Activated CD4-positive, CD25-positive, alpha-beta regulatory T cell treated with anti-CD3 and anti-CD28 coated beads, Interleukin-2, amount 50 U/mL, for 24 hours (primary cell): Measurements from ENCODE around the gene ZNF607.
"Not testable (repeated sequence)": the region's sequence is repeated elsewhere in the genome, so short reads cannot be mapped to it uniquely, and the experiment has no call there.

Experiments
- ATAC-seq, 2 donors: fragments of 150-1000 bp; cut with Tn5 transposase; one replicate each; pipeline ENCODE4 v1.10.0; 2021; ENCODE audit warnings: mild to moderate bottlenecking in 1 of 2, moderate library complexity in 1 of 2

Gene ZNF607

DNA sequence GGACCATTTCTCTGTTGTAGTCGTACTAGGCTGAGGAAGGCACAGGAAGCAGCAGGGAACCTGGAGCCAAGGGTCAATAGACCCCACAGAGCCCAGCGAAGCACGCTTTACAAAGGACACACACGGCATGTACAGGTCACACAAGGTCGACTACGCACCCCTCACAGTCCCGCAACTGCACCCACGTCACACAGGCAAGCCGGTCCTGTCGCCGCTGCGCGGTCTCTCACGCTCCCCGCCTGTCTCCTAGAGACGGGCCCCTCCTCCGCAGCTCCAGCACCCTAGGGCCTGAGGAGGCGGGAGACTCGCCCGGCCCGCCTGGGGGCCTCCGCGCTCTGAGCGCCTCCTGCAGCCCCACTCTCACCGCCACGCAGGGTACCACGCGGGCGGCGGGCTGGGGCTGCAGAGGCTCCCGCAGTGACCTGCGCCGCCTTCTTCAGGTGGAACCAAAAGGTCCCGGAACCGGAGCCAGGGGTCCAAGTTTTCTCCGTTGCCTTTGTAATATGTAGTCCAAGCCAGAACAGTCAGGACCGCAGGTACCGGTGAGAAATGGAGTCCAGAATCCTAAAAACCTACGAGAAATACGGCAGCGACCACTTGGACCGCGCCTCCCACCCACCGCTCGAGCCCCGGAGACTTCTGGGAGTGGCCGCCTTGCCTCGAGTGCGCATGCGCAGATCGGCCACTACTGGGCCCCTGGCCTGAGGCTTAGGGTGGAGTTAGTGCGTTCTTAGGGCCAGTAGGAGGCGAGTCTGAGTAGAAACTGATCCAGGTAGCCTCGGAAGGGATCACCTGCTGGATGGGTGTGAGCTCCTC, at the start of gene ZNF607:
TSS of gene ZNF607 (minus strand) at position 651 of the 816 bp plus-strand sequence. CDS start 8,143 bp downstream, outside the sequence.
- ATAC-seq, result peak; percentile 90 to 93

GRCh38 chr19:37763488-37763887, 43.9 kb upstream of the ZNF607 start:
- peak; percentile 63 to 64 for ATAC-seq

DNA sequence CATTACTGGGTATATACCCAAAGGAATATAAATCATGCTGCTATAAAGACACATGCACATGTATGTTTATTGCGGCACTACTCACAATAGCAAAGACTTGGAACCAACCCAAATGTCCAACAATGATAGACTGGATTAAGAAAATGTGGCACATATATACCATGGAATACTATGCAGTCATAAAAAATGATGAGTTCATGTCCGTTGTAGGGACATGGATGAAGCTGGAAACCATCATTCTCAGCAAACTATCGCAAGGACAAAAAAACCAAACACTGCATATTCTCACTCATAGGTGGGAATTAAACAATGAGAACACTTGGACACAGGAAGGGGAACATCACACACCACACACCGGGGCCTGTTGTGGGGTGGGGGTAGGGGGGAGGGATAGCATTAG, 38.1 kb upstream of the ZNF607 start:
- ATAC-seq, result not testable (repeated sequence)

- ATAC-seq, result no peak
These were observed 18.8 kb upstream of the ZNF607 start for GRCh38 chr19:37738371-37738770.

- ATAC-seq, result no peak
These were observed 5.6 kb upstream of the ZNF607 start for GRCh38 chr19:37725181-37725580.

GRCh38 chr19:37719927-37720265, 335 bp upstream of the ZNF607 start:
- ATAC-seq, result no peak

DNA sequence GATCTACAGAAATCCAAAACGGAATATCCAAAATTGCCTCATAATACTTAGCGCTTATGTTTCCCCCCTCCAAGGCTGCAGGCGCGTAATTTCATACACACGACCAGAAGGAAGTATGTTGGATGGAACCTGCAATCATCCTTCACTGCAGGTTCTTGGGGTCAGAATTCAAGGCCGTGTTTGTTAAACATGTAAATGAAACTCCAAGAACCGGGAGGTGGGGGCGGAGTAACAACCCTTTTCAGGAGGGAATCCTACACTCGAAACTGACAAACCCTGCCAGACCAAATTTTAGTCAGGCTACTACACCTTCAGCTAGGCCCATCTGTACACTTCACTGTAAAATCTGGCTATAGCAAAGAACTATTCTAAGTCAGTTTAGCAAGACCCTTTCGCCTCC, 1.3 kb downstream of the ZNF607 start:
- no peak for ATAC-seq

GRCh38 chr19:37716140-37716539, 3.4 kb downstream of the ZNF607 start:
- ATAC-seq, result no peak

DNA sequence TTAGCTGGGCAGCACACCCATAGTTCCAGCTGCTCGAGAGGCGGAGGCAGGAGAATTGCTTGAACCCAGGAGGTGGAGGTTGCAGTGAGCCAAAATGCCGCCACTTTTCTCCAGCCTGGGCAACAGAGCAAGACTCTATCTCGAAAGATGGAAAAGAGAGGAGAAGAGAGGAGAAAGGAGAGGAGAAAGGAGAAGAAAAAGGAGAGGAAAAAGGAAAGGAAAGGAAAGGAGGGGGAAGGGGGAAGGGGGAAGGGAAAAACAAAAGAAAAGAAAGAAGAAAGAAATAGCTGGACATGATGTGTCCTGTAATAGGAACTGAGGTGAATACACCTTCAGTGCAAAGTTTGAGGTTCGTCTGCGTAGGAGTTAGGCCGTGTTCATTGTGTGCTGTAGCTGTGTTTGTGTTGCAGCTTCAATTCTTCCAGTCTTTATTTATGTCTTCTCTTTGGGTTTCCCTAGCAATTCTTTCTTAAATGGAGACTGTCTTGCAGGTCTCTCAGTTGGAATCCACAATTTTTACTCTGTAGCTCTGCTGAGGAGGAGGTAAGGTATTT, 13.4 kb downstream of the ZNF607 start:
- ATAC-seq, result no peak

GRCh38 chr19:37699057-37699456, 20.5 kb downstream of the ZNF607 start:
- no peak for ATAC-seq

DNA sequence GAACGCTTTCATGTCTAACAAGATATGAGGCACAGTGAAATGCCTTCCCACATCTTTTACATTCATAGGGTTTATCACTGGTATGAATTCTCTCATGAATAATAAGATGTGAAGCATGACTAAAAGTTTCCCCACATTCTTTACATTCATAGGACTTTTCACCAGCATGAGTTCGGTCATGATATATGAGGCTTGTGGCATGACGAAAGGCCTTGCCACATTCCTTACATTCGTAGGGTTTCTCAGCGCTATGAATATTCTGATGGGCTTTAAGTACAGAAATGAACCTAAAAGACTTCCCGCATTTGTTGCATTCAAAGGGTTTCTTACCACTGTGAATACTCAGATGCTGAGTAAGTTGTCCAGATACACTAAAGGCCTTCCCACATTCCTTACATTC, 21.3 kb downstream of the ZNF607 start:
- no peak for ATAC-seq

DNA sequence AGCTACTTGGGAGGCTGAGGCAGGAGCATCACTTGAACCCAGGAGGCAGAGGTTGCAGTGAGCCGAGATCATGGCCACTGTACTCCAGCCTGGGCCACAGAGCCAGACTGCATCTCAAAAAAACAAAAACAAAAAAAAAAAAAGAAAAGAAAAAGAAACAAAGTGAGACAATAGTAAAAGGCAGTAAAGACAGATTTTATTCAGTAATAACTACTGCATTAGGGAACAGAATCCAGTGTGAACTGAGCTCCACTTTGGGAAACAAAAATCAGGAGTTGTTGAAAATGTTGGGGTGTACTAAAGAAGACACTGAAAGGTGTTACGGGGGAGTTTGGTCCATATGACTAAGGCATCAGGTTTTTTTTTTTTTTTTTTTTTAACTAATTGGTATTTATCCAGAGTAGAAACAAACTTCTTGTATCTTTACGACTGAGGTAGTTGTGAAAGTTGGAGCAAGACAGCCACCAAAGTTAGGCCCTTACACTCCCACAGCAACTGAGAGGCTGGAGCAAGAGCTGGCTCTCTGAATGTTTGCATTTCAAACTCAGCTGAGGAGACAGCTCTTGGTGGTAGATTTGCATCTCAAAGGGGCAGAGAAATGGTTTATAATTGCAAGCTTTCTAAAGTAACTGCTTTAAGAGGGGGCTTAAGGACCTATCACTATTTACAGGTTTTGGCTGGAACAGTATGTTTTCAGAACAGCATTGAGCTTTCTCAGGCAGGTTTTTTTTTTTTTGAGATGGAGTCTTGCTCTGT, 24.2 kb downstream of the ZNF607 start:
- no peak for ATAC-seq

- no peak for ATAC-seq
These were observed 26.5 kb downstream of the ZNF607 start for GRCh38 chr19:37692956-37693620.

DNA sequence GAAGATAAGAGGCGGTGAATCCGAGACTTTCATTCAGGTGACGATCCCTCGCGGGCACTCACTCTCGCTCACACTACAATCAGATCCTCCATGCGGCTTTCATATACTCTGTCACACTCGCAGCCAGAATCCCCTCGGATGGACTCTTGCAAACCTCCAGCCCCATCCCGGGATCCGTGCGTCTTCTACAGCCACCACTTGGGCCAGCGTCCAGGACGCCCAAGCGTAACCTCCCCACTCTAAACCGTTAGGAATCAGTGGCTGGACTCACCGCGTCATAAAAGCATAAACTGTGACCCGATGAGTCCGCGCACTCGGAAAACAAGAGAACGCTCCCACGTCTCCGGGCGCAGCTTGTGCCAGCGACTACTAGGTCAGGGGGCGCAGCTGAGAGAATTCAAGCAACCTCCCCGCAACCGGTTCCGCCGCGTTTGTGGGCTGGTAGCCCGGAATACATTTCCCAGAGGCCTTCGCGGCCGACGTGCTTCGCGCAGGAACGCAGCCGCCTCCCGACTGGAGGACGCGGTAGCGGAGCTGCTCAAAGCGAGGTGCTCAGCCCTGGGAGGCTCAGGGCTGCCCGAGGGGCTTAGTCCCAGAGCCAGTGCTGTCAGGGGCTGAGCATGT, 27.6 kb downstream of the ZNF607 start:
- peak; percentile 96 to 97 for ATAC-seq

- ATAC-seq, result no peak
These were observed 36.0 kb downstream of the ZNF607 start for GRCh38 chr19:37683520-37683919.

DNA sequence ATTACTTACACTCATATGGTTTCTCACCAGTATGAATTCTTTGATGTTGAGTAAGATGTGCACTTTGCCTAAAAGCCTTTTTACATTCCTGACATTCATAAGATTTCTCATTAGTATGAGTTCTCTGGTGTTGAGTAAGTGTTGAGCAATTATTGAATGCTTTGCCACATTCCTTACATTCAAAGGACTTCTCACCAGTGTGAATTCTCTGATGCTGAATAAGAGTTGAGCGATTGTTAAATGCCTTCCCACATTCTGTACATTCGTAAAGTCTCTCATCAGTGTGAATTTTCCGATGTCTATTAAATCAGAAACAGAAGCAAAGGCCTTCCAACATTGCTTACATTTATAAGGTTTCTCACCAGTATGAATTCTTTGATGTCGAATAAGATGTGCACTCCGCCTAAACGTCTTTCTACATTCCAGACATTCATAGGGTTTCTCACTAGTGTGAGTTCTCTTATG, 50.1 kb downstream of the ZNF607 start:
- ATAC-seq, result no peak

DNA sequence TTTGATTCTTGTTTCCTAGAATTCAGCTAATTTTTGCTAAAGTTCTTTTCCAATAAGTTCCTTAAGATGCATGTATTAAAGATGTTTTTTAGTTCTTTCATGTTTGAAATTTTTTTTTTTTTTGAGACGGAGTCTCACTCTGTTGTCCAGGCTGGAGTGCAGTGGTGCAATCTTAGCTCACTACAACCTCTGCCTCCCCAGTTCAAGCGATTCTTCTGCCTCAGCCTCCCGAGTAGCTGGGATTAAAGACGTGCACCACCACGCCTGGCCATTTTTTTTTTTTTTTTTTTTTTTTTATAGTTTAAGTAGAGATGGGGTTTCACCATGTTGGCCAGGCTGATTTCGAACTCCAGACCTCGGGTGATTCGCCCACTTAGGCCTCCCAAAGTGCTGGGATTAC, 62.4 kb downstream of the ZNF607 start:
- ATAC-seq, result not testable (repeated sequence)

- peak; percentile 78 to 82 for ATAC-seq
These were observed 63.7 kb downstream of the ZNF607 start for GRCh38 chr19:37655689-37656371.

- peak; percentile 72 to 78 for ATAC-seq
These were observed 64.3 kb downstream of the ZNF607 start, which contains the start of gene ZFP30 for GRCh38 chr19:37655301-37655688. ZFP30 (minus strand) TSS chr19:37655465; CDS start chr19:37647822, 7,643 bp downstream.

DNA sequence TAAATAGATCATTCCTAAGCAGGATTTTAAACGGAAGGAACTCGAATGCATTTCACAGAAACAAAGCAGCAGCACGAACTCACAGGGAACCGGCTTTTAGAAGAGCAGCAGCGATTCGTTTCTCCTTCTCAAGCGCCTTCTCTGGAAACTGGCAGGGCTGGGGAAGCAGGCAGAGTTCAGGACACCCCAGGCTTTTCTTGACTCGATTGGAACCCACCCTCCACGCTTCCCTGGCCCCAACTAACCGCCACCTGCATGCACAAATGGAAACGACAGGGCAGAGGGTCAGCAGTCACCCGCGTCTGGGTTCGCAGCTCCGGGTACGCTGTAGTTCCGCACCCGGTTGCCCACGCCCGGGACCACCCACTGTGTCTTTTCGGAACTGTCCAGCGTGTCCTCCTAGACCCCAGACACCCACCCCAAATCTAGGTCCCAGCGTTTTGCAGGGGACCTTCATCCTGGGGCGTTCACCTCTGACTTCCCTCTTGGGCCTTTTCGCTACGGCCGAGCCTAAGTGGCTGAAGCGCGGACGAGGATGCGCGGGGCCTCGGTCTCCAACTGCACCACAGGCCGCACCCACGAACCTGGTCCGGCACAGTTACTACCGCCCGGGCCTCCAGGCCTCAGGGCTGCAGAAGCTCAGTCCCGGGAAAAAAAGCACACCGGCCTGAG, 64.8 kb downstream of the ZNF607 start:
- ATAC-seq, result peak; percentile 3 to 14

DNA sequence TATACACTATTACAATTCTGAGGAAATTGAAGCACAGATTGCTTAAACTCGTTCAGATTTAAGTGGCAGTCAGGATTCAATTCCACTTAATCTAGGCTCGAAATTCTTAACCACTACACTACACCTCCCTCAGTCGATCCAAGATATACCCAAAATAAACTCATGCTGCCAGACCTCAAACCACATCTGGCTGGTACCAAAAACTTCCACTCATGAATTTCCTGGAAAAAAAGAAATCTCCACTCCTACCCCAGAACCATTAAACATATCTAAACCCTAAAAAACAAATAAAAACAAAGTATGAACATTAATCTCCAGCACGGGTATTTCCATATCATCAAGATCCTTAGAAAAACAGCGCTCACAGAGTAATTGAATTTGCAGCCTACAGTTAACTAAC, 65.4 kb downstream of the ZNF607 start:
- ATAC-seq, result no peak
